SK-N-MC (cell line): ENCODE measurements around the gene GNE.

Source experiments
- EZH2 ChIP-seq: fragments of 200-600 bp; sonication (generic); IDR thresholded peaks from one replicate; pipeline ENCODE4 v1.6.1; 2017; ENCODE audit warnings: antibody characterized with exemption
- FOXP2 ChIP-seq: optimal IDR thresholded peaks from 2 replicates; pipeline ENCODE3; 2011; ENCODE audit warnings: mild to moderate bottlenecking, moderate library complexity; ENCODE audit not compliant: insufficient read depth; ENCODE audit errors: extremely low read length, control extremely low read depth
- POLR2AphosphoS5 ChIP-seq: IDR thresholded peaks from 2 replicates; pipeline ENCODE4 v1.6.1; 2012; ENCODE audit warnings: mild to moderate bottlenecking, low read depth, low read length, borderline replicate concordance

DNA sequence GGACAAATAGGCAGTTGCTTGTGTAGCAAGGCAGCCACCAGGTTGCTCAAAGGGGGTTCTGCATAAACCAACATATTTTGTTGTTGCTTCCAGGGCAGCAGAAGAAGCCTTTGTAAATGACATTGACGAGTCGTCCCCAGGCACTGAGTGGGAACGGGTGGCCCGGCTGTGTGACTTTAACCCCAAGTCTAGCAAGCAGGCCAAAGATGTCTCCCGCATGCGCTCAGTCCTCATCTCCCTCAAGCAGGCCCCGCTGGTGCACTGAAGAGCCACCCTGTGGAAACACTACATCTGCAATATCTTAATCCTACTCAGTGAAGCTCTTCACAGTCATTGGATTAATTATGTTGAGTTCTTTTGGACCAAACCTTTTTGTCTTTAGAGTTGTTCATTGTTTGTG lies 46.7 kb downstream of the GNE start:
- TF ChIP-seq EZH2: no peak
- TF ChIP-seq POLR2AphosphoS5: no peak
- TF ChIP-seq FOXP2: no peak
